SK-N-SH (cell line): ENCODE data around the gene PRKG1. TPM values are rescaled to one million over a fixed set of nuclear protein-coding genes. Genes with fewer than 3 reads are reported as not detected.

Experiments
- CTCF ChIA-PET: fragments of 300-600, 350-600 bp; formaldehyde crosslinking; extraction: SDS; loops from one replicate; lab custom pipeline; 2021; lab: Yijun Ruan, JAX
- POLR2A ChIA-PET: fragments of 350-600 bp; sonication (Branson Sonifier 250); formaldehyde crosslinking; extraction: SDS; loops from one replicate; lab custom pipeline; 2020; ENCODE audit warnings: antibody characterized with exemption, inconsistent platforms; lab: Yijun Ruan, JAX
- DNase-seq: peaks from one replicate; pipeline ENCODE4 v3.0.0; 2012
- H2AFZ ChIP-seq: fragments of 200-600 bp; sonication (generic); 2 replicates; pipeline ENCODE4 v1.8.1; 2016; ENCODE audit warnings: antibody characterized with exemption, mild to moderate bottlenecking, low read depth
- H3F3A ChIP-seq: fragments of 200-600 bp; sonication (generic); replicated peaks from 2 replicates; pipeline ENCODE3; 2016; ENCODE audit warnings: antibody characterized with exemption, mild to moderate bottlenecking; ENCODE audit not compliant: insufficient read depth
- H3K27ac ChIP-seq, 2 experiments: fragments of 200-500 bp in 1 of 2; fragments of 200-600 bp in 1 of 2; sonication (Bioruptor generic) in 1 of 2; sonication (generic), shearing (Covaris generic) in 1 of 2; 2 replicates each; pipeline versions ENCODE4 v1.5.1 to v1.6.1; 2014 to 2016; ENCODE audit warnings: low read depth in 2 of 2, inconsistent platforms in 1 of 2, low read length in 1 of 2, mild to moderate bottlenecking in 1 of 2, mixed read lengths in 1 of 2
- H3K27me3 ChIP-seq: fragments of 200-600 bp; sonication (generic), shearing (Covaris generic); 2 replicates; pipeline ENCODE4 v1.6.1; 2016; ENCODE audit warnings: mixed run types; ENCODE audit not compliant: insufficient read depth
- H3K36me3 ChIP-seq, 2 experiments: fragments of 200-500 bp in 1 of 2; fragments of 200-600 bp in 1 of 2; sonication (Bioruptor generic) in 1 of 2; sonication (generic) in 1 of 2; replicated peaks in 1 of 2; 2 replicates each; pipeline versions ENCODE3 to v1.5.1; 2014 to 2016; ENCODE audit warnings: low read length in 1 of 2, mild to moderate bottlenecking in 1 of 2; ENCODE audit not compliant: insufficient read depth in 2 of 2, control insufficient read depth in 1 of 2
- H3K4me1 ChIP-seq, 2 experiments: fragments of 200-500 bp in 1 of 2; fragments of 200-600 bp in 1 of 2; sonication (Bioruptor generic) in 1 of 2; sonication (generic), shearing (Covaris generic) in 1 of 2; 2 replicates each; pipeline versions ENCODE4 v1.5.1 to v1.6.1; 2014 to 2016; ENCODE audit warnings: low read depth in 1 of 2, low read length in 1 of 2, mixed run types in 1 of 2; ENCODE audit not compliant: insufficient read depth in 2 of 2, control insufficient read depth in 1 of 2
- H3K4me2 ChIP-seq: fragments of 200-600 bp; sonication (generic), shearing (Covaris generic); 2 replicates; pipeline ENCODE4 v1.6.1; 2017; ENCODE audit warnings: mixed run types
- H3K4me3 ChIP-seq, 2 experiments: fragments of 200-500 bp in 1 of 2; fragments of 200-600 bp in 1 of 2; sonication (Bioruptor generic) in 1 of 2; sonication (generic), shearing (Covaris generic) in 1 of 2; 2 replicates each; pipeline versions ENCODE4 v1.5.1 to v1.8.1; 2014 to 2016; ENCODE audit warnings: low read depth in 2 of 2, inconsistent platforms in 1 of 2, low read length in 1 of 2, mild to moderate bottlenecking in 1 of 2, mixed read lengths in 1 of 2, moderate library complexity in 1 of 2
- H3K79me2 ChIP-seq: fragments of 200-600 bp; sonication (generic); 2 replicates; pipeline ENCODE4 v1.8.1; 2017; ENCODE audit warnings: mild to moderate bottlenecking; ENCODE audit not compliant: insufficient read depth
- H3K9ac ChIP-seq: fragments of 200-600 bp; sonication (generic); 2 replicates; pipeline ENCODE4 v1.6.1; 2017; ENCODE audit warnings: mixed run types
- H3K9me2 ChIP-seq: fragments of 200-600 bp; sonication (generic); 2 replicates; pipeline ENCODE4 v1.6.1; 2017; ENCODE audit warnings: mixed run types
- H3K9me3 ChIP-seq: fragments of 200-600 bp; sonication (generic); 2 replicates; pipeline ENCODE4 v1.6.1; 2017; ENCODE audit warnings: mixed run types, mild to moderate bottlenecking, moderate library complexity
- H4K20me1 ChIP-seq: fragments of 200-600 bp; sonication (generic); 2 replicates; pipeline ENCODE4 v1.6.1; 2017; ENCODE audit warnings: mild to moderate bottlenecking, mixed run types; ENCODE audit not compliant: insufficient read depth
- ELF1 ChIP-seq: IDR thresholded peaks from 2 replicates; pipeline ENCODE4 v1.4.0; 2012
- EP300 ChIP-seq, 2 experiments: IDR thresholded peaks; 2 replicates each; pipeline versions ENCODE4 v1.4.0 to v1.6.1; 2012; ENCODE audit warnings: borderline replicate concordance in 1 of 2, low read depth in 1 of 2, low read length in 1 of 2
- GATA2 ChIP-seq: sonication (generic); formaldehyde crosslinking; IDR thresholded peaks from 2 replicates; pipeline ENCODE4 v1.5.0; 2020; ENCODE audit warnings: mild to moderate bottlenecking, missing genetic modification reagents
- IRF3 ChIP-seq: fragments of 150-350 bp; IDR thresholded peaks from 2 replicates; pipeline ENCODE4 v1.6.1; 2016; ENCODE audit warnings: mild to moderate bottlenecking, low read depth, low read length
- MAX ChIP-seq: IDR thresholded peaks from 2 replicates; pipeline ENCODE4 v1.4.0; 2012; ENCODE audit warnings: low read depth
- NRF1 ChIP-seq: IDR thresholded peaks from 2 replicates; pipeline ENCODE4 v1.6.1; 2012; ENCODE audit warnings: low read depth, mild to moderate bottlenecking, low read length
- PBX3 ChIP-seq: IDR thresholded peaks from 2 replicates; pipeline ENCODE4; 2012
- POLR2AphosphoS5 ChIP-seq: IDR thresholded peaks from 2 replicates; pipeline ENCODE4 v1.6.1; 2012; ENCODE audit warnings: low read depth, low read length
- RCOR1 ChIP-seq: fragments of 150-350 bp; IDR thresholded peaks from 2 replicates; pipeline ENCODE4 v1.6.1; 2017; ENCODE audit warnings: antibody characterized with exemption, low read length
- REST ChIP-seq: IDR thresholded peaks from 2 replicates; pipeline ENCODE4 v1.6.1; 2012; ENCODE audit warnings: mild to moderate bottlenecking, low read depth, low read length, moderate library complexity
- RXRA ChIP-seq: IDR thresholded peaks from 2 replicates; pipeline ENCODE4 v1.4.0; 2012; ENCODE audit warnings: low read depth, mild to moderate bottlenecking, borderline replicate concordance
- TAF1 ChIP-seq: IDR thresholded peaks from 2 replicates; pipeline ENCODE4 v1.6.1; 2012; ENCODE audit warnings: low read depth, mild to moderate bottlenecking, low read length, moderate library complexity, borderline replicate concordance
- TCF12 ChIP-seq: IDR thresholded peaks from 2 replicates; pipeline ENCODE4 v1.4.0; 2012
- TEAD4 ChIP-seq: IDR thresholded peaks from 2 replicates; pipeline ENCODE4 v1.4.0; 2012; ENCODE audit warnings: mild to moderate bottlenecking, borderline replicate concordance; ENCODE audit not compliant: insufficient read depth
- USF1 ChIP-seq: IDR thresholded peaks from 2 replicates; pipeline ENCODE4 v1.4.0; 2012; ENCODE audit warnings: low read depth, borderline replicate concordance
- USF2 ChIP-seq: fragments of 150-350 bp; IDR thresholded peaks from 2 replicates; pipeline ENCODE4 v1.6.1; 2017; ENCODE audit warnings: antibody characterized with exemption, low read length, low read depth, borderline replicate concordance
- YY1 ChIP-seq: IDR thresholded peaks from 2 replicates; pipeline ENCODE4 v1.4.0; 2012; ENCODE audit warnings: low read depth, mild to moderate bottlenecking
- WGBS: methylation state at CpG from one replicate; pipeline ENCODE4 v1.1.6; 2017; ENCODE audit warnings: low lambda C conversion rate; 5-methylcytosine and 5-hydroxymethylcytosine counted together
- polyA plus RNA-seq, 3 experiments: library from polyadenylated mRNA; depleted of rRNA; stranded (reverse); fragments of >200 nt; gene quantifications; 2 replicates each; pipeline ENCODE4 v1.2.3, GENCODE V29; 2012

Gene PRKG1
- polyA plus RNA-seq, 1 of the 3 experiments (the other 2 are of a cell fraction) = 4.1 TPM

GRCh38 chr10:51321980-51322379 lies 247.7 kb downstream of the PRKG1 start:
- no peaks in the 10 kb centered on the region for H4K20me1 ChIP-seq
- no peaks in the 10 kb centered on the region for H3K9me2 ChIP-seq
- H3K27ac ChIP-seq = peak overlapping the region; percentile 2 to 68; a peak in 2 of 4 replicates
- no peak for TF ChIP-seq YY1
- TF ChIP-seq NRF1 = no peak
- no peak for TF ChIP-seq TEAD4
- TF ChIP-seq TCF12 = peak; percentile 44; the same call in 1 of the 2 replicates
- TF ChIP-seq RCOR1 = no peak
- TF ChIP-seq MAX = no peak
- TF ChIP-seq IRF3 = no peak
- peak in 1 of 2 experiments; percentile 22; a peak in 1 of 4 replicates for TF ChIP-seq EP300 (IDR thresholded peaks at IDR 0.05; ENCODE audit: borderline replicate concordance in 1 of 2, low read depth in 1 of 2, low read length in 1 of 2)
- peak; percentile 75 for TF ChIP-seq GATA2 (CRISPR knock-in tag)
- no peak for TF ChIP-seq USF1
- TF ChIP-seq TAF1 = no peak
- TF ChIP-seq PBX3 = peak; percentile 35; the same call in 1 of the 2 replicates
- TF ChIP-seq REST = no peak
- TF ChIP-seq RXRA = no peak
- TF ChIP-seq ELF1 = no peak
- no peak for TF ChIP-seq USF2
- TF ChIP-seq POLR2AphosphoS5 = no peak
- TF ChIP-seq, all 33 proteins: peak for 4
- no peaks in the 10 kb centered on the region for H3K36me3 ChIP-seq
- CTCF ChIA-PET = interaction anchor here (0.6 kb wide), 1 partner anchor 301 kb away, joined by 3 read pairs; no protein-coding TSS in a partner anchor
- H3K27me3 ChIP-seq = no peaks in the 10 kb centered on the region
- 4% methylated on average over 3 of the region's 3 CpGs for WGBS
- H3K4me3 ChIP-seq = no peak overlapping the region
- DNase-seq = peak; percentile 13
- no peak overlapping the region for H3K9ac ChIP-seq
- H3K9me3 ChIP-seq = no peaks in the 10 kb centered on the region
- H3F3A ChIP-seq = no peaks in the 10 kb centered on the region
- no peak overlapping the region for H3K4me2 ChIP-seq
- H3K4me1 ChIP-seq = peaks cover 0 to 6% of the 10 kb centered on the region in 2 experiments; a peak in 2 of 4 replicates
- H2AFZ ChIP-seq = no peak overlapping the region
- no peaks in the 10 kb centered on the region for H3K79me2 ChIP-seq
- POLR2A ChIA-PET = no interaction called here
